Upper lobe of left lung (tissue), 4 donors: ENCODE measurements around the gene PPM1D.

Source experiments
- POLR2A ChIP-seq, 4 donors: fragments of 450-650 bp; IDR thresholded peaks; one replicate each; pipeline ENCODE4 v1.5.1; 2016 to 2017; ENCODE audit warnings: antibody characterized with exemption in 4 of 4, mild to moderate bottlenecking in 2 of 4
- TF ChIP-seq, protein P1 (sequence below), 6 experiments: fragments of 450-650 bp in 4 of 6; fragments of 200-600 bp in 2 of 6; sonication (generic) in 2 of 6; IDR thresholded peaks; one replicate each; pipeline ENCODE4 v1.5.1; 2016 to 2019; ENCODE audit warnings: antibody characterized with exemption in 6 of 6

DNA sequence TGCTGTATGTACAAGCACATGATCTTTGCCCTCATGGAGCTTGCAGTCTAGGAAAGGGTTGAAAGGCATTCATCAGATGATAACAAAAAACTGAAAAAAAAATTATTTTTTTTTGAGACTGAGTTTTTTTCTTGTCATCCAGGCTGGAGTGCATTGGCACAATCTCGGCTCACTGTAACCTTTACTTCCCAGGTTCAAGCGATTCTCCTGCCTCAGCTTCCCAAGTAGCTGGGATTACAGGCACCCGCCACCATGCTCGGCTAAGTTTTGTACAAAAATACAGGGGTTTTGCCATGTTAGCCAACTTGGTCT, 39.0 kb downstream of the PPM1D start:
- TF ChIP-seq, protein P1, sequence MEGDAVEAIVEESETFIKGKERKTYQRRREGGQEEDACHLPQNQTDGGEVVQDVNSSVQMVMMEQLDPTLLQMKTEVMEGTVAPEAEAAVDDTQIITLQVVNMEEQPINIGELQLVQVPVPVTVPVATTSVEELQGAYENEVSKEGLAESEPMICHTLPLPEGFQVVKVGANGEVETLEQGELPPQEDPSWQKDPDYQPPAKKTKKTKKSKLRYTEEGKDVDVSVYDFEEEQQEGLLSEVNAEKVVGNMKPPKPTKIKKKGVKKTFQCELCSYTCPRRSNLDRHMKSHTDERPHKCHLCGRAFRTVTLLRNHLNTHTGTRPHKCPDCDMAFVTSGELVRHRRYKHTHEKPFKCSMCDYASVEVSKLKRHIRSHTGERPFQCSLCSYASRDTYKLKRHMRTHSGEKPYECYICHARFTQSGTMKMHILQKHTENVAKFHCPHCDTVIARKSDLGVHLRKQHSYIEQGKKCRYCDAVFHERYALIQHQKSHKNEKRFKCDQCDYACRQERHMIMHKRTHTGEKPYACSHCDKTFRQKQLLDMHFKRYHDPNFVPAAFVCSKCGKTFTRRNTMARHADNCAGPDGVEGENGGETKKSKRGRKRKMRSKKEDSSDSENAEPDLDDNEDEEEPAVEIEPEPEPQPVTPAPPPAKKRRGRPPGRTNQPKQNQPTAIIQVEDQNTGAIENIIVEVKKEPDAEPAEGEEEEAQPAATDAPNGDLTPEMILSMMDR (IDR thresholded peaks at IDR 0.05), result no peak
- TF ChIP-seq POLR2A (IDR thresholded peaks at IDR 0.05), result no peak
